GM21447 (cell line): ENCODE results near the gene EPHB3.

Source experiments
- ATAC-seq: cut with Tn5 transposase; IDR thresholded peaks from one replicate; pipeline ENCODE4 v1.9.1; 2021; ENCODE audit not compliant: unreplicated experiment

EPHB3 gene

GRCh38 chr3:184578218-184578617 lies 16.6 kb downstream of the EPHB3 start:
- no peak for ATAC-seq

- no peak for ATAC-seq
Measured at GRCh38 chr3:184578822-184579221, 17.2 kb downstream of the EPHB3 start.

GRCh38 chr3:184579513-184579912 lies 17.9 kb downstream of the EPHB3 start:
- no peak for ATAC-seq

- no peak for ATAC-seq
Measured at GRCh38 chr3:184580376-184580775, 18.8 kb downstream of the EPHB3 start.

GRCh38 chr3:184581331-184581855 lies 19.8 kb downstream of the EPHB3 start:
- no peak for ATAC-seq

GRCh38 chr3:184582646-184583577 lies 21.3 kb downstream of the EPHB3 start:
- ATAC-seq = no peak

GRCh38 chr3:184583578-184584451 lies 22.2 kb downstream of the EPHB3 start:
- no peak for ATAC-seq

- no peak for ATAC-seq
Measured at GRCh38 chr3:184584464-184584891, 22.9 kb downstream of the EPHB3 start.

- no peak for ATAC-seq
Measured at GRCh38 chr3:184585545-184585944, 24.0 kb downstream of the EPHB3 start.

GRCh38 chr3:184586851-184587250 lies 25.3 kb downstream of the EPHB3 start:
- ATAC-seq = no peak

- ATAC-seq = no peak
Measured at GRCh38 chr3:184588776-184589175, 27.2 kb downstream of the EPHB3 start.

- no peak for ATAC-seq
Measured at GRCh38 chr3:184590795-184591194, 29.2 kb downstream of the EPHB3 start.

GRCh38 chr3:184591789-184592188 lies 30.2 kb downstream of the EPHB3 start:
- ATAC-seq = no peak

GRCh38 chr3:184592371-184593219 lies 31.0 kb downstream of the EPHB3 start:
- ATAC-seq = no peak

- ATAC-seq = no peak
Measured at GRCh38 chr3:184593220-184593927, 31.8 kb downstream of the EPHB3 start.

GRCh38 chr3:184593928-184594303 lies 32.3 kb downstream of the EPHB3 start:
- no peak for ATAC-seq

- ATAC-seq = no peak
Measured at GRCh38 chr3:184594371-184595001, 32.9 kb downstream of the EPHB3 start.

GRCh38 chr3:184595726-184596125 lies 34.1 kb downstream of the EPHB3 start:
- ATAC-seq = no peak

GRCh38 chr3:184596233-184596632 lies 34.6 kb downstream of the EPHB3 start:
- ATAC-seq = no peak
